ENCODE results near the gene GPC6.

Gene GPC6

GRCh38 chr13:93789058-93789457 lies 562.5 kb downstream of the GPC6 start:
- Histone ChIP-seq H3K27me3 (ENCODE audit: insufficient read depth, poor library complexity, severe bottlenecking) (no peaks in the 10 kb centered on the region), H3K27ac (replicated peaks) (no peak overlapping the region), H3K4me3 (replicated peaks; ENCODE audit: insufficient read depth, low read length) (no peak overlapping the region)
- TF ChIP-seq CTCF (IDR thresholded peaks at IDR 0.05; ENCODE audit: insufficient read depth, low read length) (no peak), POLR2AphosphoS5 (IDR thresholded peaks at IDR 0.05; ENCODE audit: low read depth) (no peak), SPI1 (IDR thresholded peaks at IDR 0.05; ENCODE audit: borderline replicate concordance, low read depth) (no peak), REST (IDR thresholded peaks at IDR 0.05; ENCODE audit: insufficient replicate concordance, low read depth) (no peak), GABPA (IDR thresholded peaks at IDR 0.05; ENCODE audit: low read depth) (no peak)
- no peak for DNase-seq (ENCODE audit: low read depth in 1 of 2, low spot score in 1 of 2)

GRCh38 chr13:93794197-93794885 lies 567.7 kb downstream of the GPC6 start:
- no peak for TF ChIP-seq POLR2AphosphoS5 (IDR thresholded peaks at IDR 0.05; ENCODE audit: low read depth)
- no peak for TF ChIP-seq REST (IDR thresholded peaks at IDR 0.05; ENCODE audit: insufficient replicate concordance, low read depth)
- no peak for TF ChIP-seq CTCF (IDR thresholded peaks at IDR 0.05; ENCODE audit: insufficient read depth, low read length)
- no peak for TF ChIP-seq SPI1 (IDR thresholded peaks at IDR 0.05; ENCODE audit: borderline replicate concordance, low read depth)
- TF ChIP-seq GABPA (IDR thresholded peaks at IDR 0.05; ENCODE audit: low read depth): no peak
- DNase-seq (ENCODE audit: low read depth in 1 of 2, low spot score in 1 of 2): no peak
- Histone ChIP-seq H3K4me3 (replicated peaks; ENCODE audit: insufficient read depth, low read length) (no peak overlapping the region), H3K27me3 (ENCODE audit: insufficient read depth, poor library complexity, severe bottlenecking) (no peaks in the 10 kb centered on the region), H3K27ac (replicated peaks) (no peak overlapping the region)

GRCh38 chr13:93797463-93797862 lies 570.9 kb downstream of the GPC6 start:
- H3K4me3 ChIP-seq (replicated peaks; ENCODE audit: insufficient read depth, low read length): no peak overlapping the region
- no peaks in the 10 kb centered on the region for H3K27me3 ChIP-seq (ENCODE audit: insufficient read depth, poor library complexity, severe bottlenecking)
- no peak for TF ChIP-seq GABPA (IDR thresholded peaks at IDR 0.05; ENCODE audit: low read depth)
- TF ChIP-seq POLR2AphosphoS5 (IDR thresholded peaks at IDR 0.05; ENCODE audit: low read depth): no peak
- TF ChIP-seq REST (IDR thresholded peaks at IDR 0.05; ENCODE audit: insufficient replicate concordance, low read depth): no peak
- no peak for TF ChIP-seq CTCF (IDR thresholded peaks at IDR 0.05; ENCODE audit: insufficient read depth, low read length)
- TF ChIP-seq SPI1 (IDR thresholded peaks at IDR 0.05; ENCODE audit: borderline replicate concordance, low read depth): no peak
- no peak overlapping the region for H3K27ac ChIP-seq (replicated peaks)
- DNase-seq (ENCODE audit: low read depth in 1 of 2, low spot score in 1 of 2): no peak

Data from HL-60 (cell line).